ENCODE measurements around the gene MATR3.

- no peak for TF ChIP-seq CTCF (IDR thresholded peaks at IDR 0.05)
- TF ChIP-seq POLR2A (IDR thresholded peaks at IDR 0.05) = no peak
Observed at GRCh38 chr5:139361835-139362429, 68.4 kb downstream of the MATR3 start.

Measured in uterus (tissue), 2 donors.